ENCODE data around the gene IFNL4. TPM values are rescaled to one million over a fixed set of nuclear protein-coding genes. Genes with fewer than 3 reads are reported as not detected.
"Not testable (repeated sequence)": the region's sequence is repeated elsewhere in the genome, so short reads cannot be mapped to it uniquely, and the experiment has no call there.

IFNL4 gene
- polyA plus RNA-seq, 12 donors, result 0.12 to 0.17 TPM; not detected in 10

GRCh38 chr19:39223703-39224279 lies 24.9 kb downstream of the IFNL4 start:
- peak; percentile 12 for DNase-seq

GRCh38 chr19:39219108-39219507 lies 29.5 kb downstream of the IFNL4 start:
- not testable (repeated sequence) for DNase-seq

- no peak for DNase-seq
Observed at GRCh38 chr19:39218230-39219007, 30.2 kb downstream of the IFNL4 start.

- DNase-seq, result no peak
Observed at GRCh38 chr19:39217094-39217493, 31.6 kb downstream of the IFNL4 start.

GRCh38 chr19:39215323-39215722 lies 33.3 kb downstream of the IFNL4 start:
- not testable (repeated sequence) for DNase-seq

- no peak for DNase-seq
Observed at GRCh38 chr19:39212375-39212742, 36.3 kb downstream of the IFNL4 start.

- DNase-seq, result no peak
Observed at GRCh38 chr19:39211731-39212374, 36.8 kb downstream of the IFNL4 start.

- DNase-seq, result no peak
Observed at GRCh38 chr19:39209196-39209595, 39.5 kb downstream of the IFNL4 start.

GRCh38 chr19:39208175-39208795 lies 40.4 kb downstream of the IFNL4 start:
- DNase-seq, result no peak

- DNase-seq, result no peak
Observed at GRCh38 chr19:39207293-39207836, 41.3 kb downstream of the IFNL4 start.

- DNase-seq, result no peak
Observed at GRCh38 chr19:39206122-39206521, 42.5 kb downstream of the IFNL4 start.

- no peak for DNase-seq
Observed at GRCh38 chr19:39205449-39205764, 43.2 kb downstream of the IFNL4 start.

GRCh38 chr19:39203372-39204341 lies 45.0 kb downstream of the IFNL4 start, which contains the start of gene SYCN:
Gene SYCN (minus strand): TSS chr19:39204263. CDS start chr19:39204254, 9 bp downstream.
- no peak for DNase-seq

GRCh38 chr19:39202998-39203355 lies 45.7 kb downstream of the IFNL4 start:
- no peak for DNase-seq

GRCh38 chr19:39200803-39201115 lies 47.9 kb downstream of the IFNL4 start:
- no peak for DNase-seq

GRCh38 chr19:39200066-39200802 lies 48.4 kb downstream of the IFNL4 start:
- DNase-seq, result no peak

GRCh38 chr19:39199025-39199424 lies 49.6 kb downstream of the IFNL4 start:
- DNase-seq, result no peak

GRCh38 chr19:39197808-39198207 lies 50.8 kb downstream of the IFNL4 start:
- DNase-seq, result no peak

- no peak for DNase-seq
Observed at GRCh38 chr19:39196860-39197562, 51.6 kb downstream of the IFNL4 start, which contains the start of gene NCCRP1. Gene NCCRP1 (plus strand): TSS chr19:39196964. CDS start chr19:39196983, 19 bp downstream.

GRCh38 chr19:39196320-39196719 lies 52.3 kb downstream of the IFNL4 start:
- no peak for DNase-seq
